Activated naive CD4-positive, alpha-beta T cell treated with anti-CD3 and anti-CD28 coated beads for 36 hours (primary cell): ENCODE measurements around the gene CYGB. TPM values are rescaled to one million over a fixed set of nuclear protein-coding genes. Genes with fewer than 3 reads are reported as not detected.

ENCODE experiments used
- CTCF ChIA-PET: fragments of 350-600 bp; sonication (Branson Sonifier 250); formaldehyde crosslinking; loops from one replicate; lab custom pipeline; 2021; ENCODE audit warnings: antibody characterized with exemption; lab: Charles Lee
- DNase-seq: peaks from one replicate; pipeline ENCODE4 v3.0.0-alpha.2; 2020
- H3K27ac Mint-ChIP-seq: one replicate; pipeline ENCODE4 v1.8.0; 2021; ENCODE audit warnings: mild to moderate bottlenecking, mixed read lengths
- H3K27me3 Mint-ChIP-seq: one replicate; pipeline ENCODE4 v1.8.0; 2021; ENCODE audit warnings: low read depth, mixed read lengths
- H3K36me3 Mint-ChIP-seq: one replicate; pipeline ENCODE4 v1.8.0; 2021; ENCODE audit warnings: low read depth, mixed read lengths
- H3K4me1 Mint-ChIP-seq: one replicate; pipeline ENCODE4 v1.8.0; 2021; ENCODE audit warnings: low read depth, mixed read lengths
- H3K4me3 Mint-ChIP-seq: one replicate; pipeline ENCODE4 v1.8.0; 2021; ENCODE audit warnings: mild to moderate bottlenecking, moderate library complexity, mixed read lengths
- H3K9me3 Mint-ChIP-seq: one replicate; pipeline ENCODE4 v1.8.0; 2021; ENCODE audit warnings: mixed read lengths
- intact Hi-C: fragments of 100-400 bp; cut with micrococcal nuclease; formaldehyde crosslinking; loops from one replicate; pipeline ENCODE4 v1.15.1; 2023
- total RNA-seq, 2 experiments: library from RNA; stranded (reverse); gene quantifications; one replicate each; pipeline ENCODE4 v1.2.3, GENCODE V29; 2021

CYGB gene
- total RNA-seq, 2 experiments from 2014 or later = not detected

- Mint-ChIP-seq H3K36me3 (peaks cover 4% of the 10 kb centered on the region), H3K4me1 (no peaks in the 10 kb centered on the region), H3K4me3 (no peak overlapping the region), H3K27ac (no peak overlapping the region), H3K9me3 (no peaks in the 10 kb centered on the region), H3K27me3 (no peaks in the 10 kb centered on the region)
- DNase-seq = no peak
- intact Hi-C loops = no loop called here
- CTCF ChIA-PET = interaction anchor here (0.6 to 1.8 kb wide), 3 partner anchors 11 to 28 kb away, joined by 3 to 7 read pairs (median 4); partner anchors contain the start of gene AANAT
Observed at GRCh38 chr17:76478097-76478496, 59.4 kb downstream of the CYGB start.

GRCh38 chr17:76477576-76477975 lies 59.9 kb downstream of the CYGB start:
- Mint-ChIP-seq H3K27ac (no peak overlapping the region), H3K36me3 (peaks cover 4% of the 10 kb centered on the region), H3K27me3 (no peaks in the 10 kb centered on the region), H3K9me3 (no peaks in the 10 kb centered on the region), H3K4me3 (no peak overlapping the region), H3K4me1 (no peaks in the 10 kb centered on the region)
- intact Hi-C loops = no loop called here
- no peak for DNase-seq
- CTCF ChIA-PET = interaction anchor here (0.6 to 1.8 kb wide), 5 partner anchors 11 to 28 kb away, joined by 3 to 7 read pairs (median 4); partner anchors contain the start of gene AANAT

Other genes starting within 250 kb of the CYGB start
- under 1 TPM; 0.52 TPM for gene QRICH2, start 229.4 kb downstream of the CYGB start, total RNA-seq
- 10 to 100 TPM; 30.1 to 33.3 TPM for gene PRPSAP1, start 183.8 kb downstream of the CYGB start, total RNA-seq
- 1 to 10 TPM; 9.0 to 9.2 TPM for gene SPHK1, start 153.1 kb downstream of the CYGB start, total RNA-seq
- 10 to 100 TPM; 18.8 TPM for gene UBE2O, start 84.6 kb downstream of the CYGB start, total RNA-seq
- not detected for gene AANAT, start 70.1 kb downstream of the CYGB start, total RNA-seq
- 10 to 100 TPM; 13.3 to 13.4 TPM for gene RHBDF2, start 36.3 kb downstream of the CYGB start, total RNA-seq
- not detected for gene PRCD, start 2.3 kb upstream of the CYGB start, total RNA-seq
- gene ST6GALNAC2, start 48.2 kb upstream of the CYGB start, total RNA-seq = not detected
- gene ST6GALNAC1, start 106.0 kb upstream of the CYGB start, total RNA-seq = 1 to 10 TPM; 1.1 to 1.3 TPM
- gene MXRA7, start 173.3 kb upstream of the CYGB start, total RNA-seq = 1 to 10 TPM; 3.8 to 4.2 TPM
- 10 to 100 TPM; 33.0 to 33.6 TPM for gene JMJD6, start 188.9 kb upstream of the CYGB start, total RNA-seq
- gene METTL23, start 189.1 kb upstream of the CYGB start, total RNA-seq = 10 to 100 TPM; 18.9 to 20.0 TPM
- 100 to 1,000 TPM; 241 to 263 TPM for gene SRSF2, start 199.6 kb upstream of the CYGB start, total RNA-seq
- gene MFSD11, start 200.4 kb upstream of the CYGB start, total RNA-seq = 10 to 100 TPM; 15.0 to 15.8 TPM